Endothelial cell (in vitro differentiated cells): ENCODE results near the gene RXYLT1. TPM values are rescaled to one million over a fixed set of nuclear protein-coding genes. Genes with fewer than 3 reads are reported as not detected.

ENCODE experiments used
- DNase-seq: peaks from one replicate; pipeline ENCODE4 v3.0.0; 2021; ENCODE audit warnings: low spot score
- H3K27ac Mint-ChIP-seq: one replicate; pipeline ENCODE4 v1.8.0; 2021; ENCODE audit warnings: mixed read lengths, inconsistent platforms; ENCODE audit not compliant: unreplicated experiment
- H3K27me3 Mint-ChIP-seq: one replicate; pipeline ENCODE4 v1.8.0; 2021; ENCODE audit warnings: mild to moderate bottlenecking, moderate library complexity, mixed read lengths, inconsistent platforms; ENCODE audit not compliant: unreplicated experiment
- H3K36me3 Mint-ChIP-seq: one replicate; pipeline ENCODE4 v1.8.0; 2021; ENCODE audit warnings: mild to moderate bottlenecking, low read depth, mixed read lengths, inconsistent platforms; ENCODE audit not compliant: unreplicated experiment
- H3K4me1 Mint-ChIP-seq: one replicate; pipeline ENCODE4 v1.8.0; 2021; ENCODE audit warnings: mild to moderate bottlenecking, mixed read lengths, inconsistent platforms; ENCODE audit not compliant: unreplicated experiment
- H3K4me3 Mint-ChIP-seq: one replicate; pipeline ENCODE4 v1.8.0; 2021; ENCODE audit warnings: mild to moderate bottlenecking, mixed read lengths, inconsistent platforms; ENCODE audit not compliant: unreplicated experiment
- H3K9me3 Mint-ChIP-seq: one replicate; pipeline ENCODE4 v1.8.0; 2021; ENCODE audit warnings: mixed read lengths, inconsistent platforms; ENCODE audit not compliant: unreplicated experiment
- CTCF ChIP-seq: fragments of 200-600 bp; sonication (generic); IDR thresholded peaks from one replicate; pipeline ENCODE4 v1.5.0; 2021; ENCODE audit warnings: antibody characterized with exemption; ENCODE audit not compliant: unreplicated experiment
- total RNA-seq: library from RNA; stranded (reverse); fragmentation: NEBNext Ultra II Directional; extraction: Animal tissue kit (Norgen Biotek cat#: 25700); gene quantifications from one replicate; pipeline ENCODE4 v1.2.1, GENCODE V29; 2021; ENCODE audit not compliant: unreplicated experiment

RXYLT1 gene
- total RNA-seq, 1 donor from 2014 or later = 14.2 TPM

GRCh38 chr12:63747553-63747952 lies 32.2 kb upstream of the RXYLT1 start:
- TF ChIP-seq CTCF = no peak
- H3K4me1 Mint-ChIP-seq = peaks cover 5% of the 10 kb centered on the region
- no peak for DNase-seq
- H3K27me3 Mint-ChIP-seq = peaks cover 1% of the 10 kb centered on the region
- no peaks in the 10 kb centered on the region for H3K36me3 Mint-ChIP-seq
- H3K9me3 Mint-ChIP-seq = no peaks in the 10 kb centered on the region
- no peak overlapping the region for H3K27ac Mint-ChIP-seq
- H3K4me3 Mint-ChIP-seq = no peak overlapping the region

GRCh38 chr12:63752283-63752682 lies 27.4 kb upstream of the RXYLT1 start:
- DNase-seq = peak; percentile 25
- peaks cover 1% of the 10 kb centered on the region for H3K27me3 Mint-ChIP-seq
- H3K36me3 Mint-ChIP-seq = no peaks in the 10 kb centered on the region
- H3K4me3 Mint-ChIP-seq = no peak overlapping the region
- peaks cover 9% of the 10 kb centered on the region for H3K4me1 Mint-ChIP-seq
- H3K9me3 Mint-ChIP-seq = no peaks in the 10 kb centered on the region
- peak overlapping the region; percentile 65 for H3K27ac Mint-ChIP-seq
- no peak for TF ChIP-seq CTCF

- no peaks in the 10 kb centered on the region for H3K9me3 Mint-ChIP-seq
- no peak for DNase-seq
- no peak overlapping the region for H3K4me3 Mint-ChIP-seq
- no peak for TF ChIP-seq CTCF
- no peaks in the 10 kb centered on the region for H3K36me3 Mint-ChIP-seq
- H3K27me3 Mint-ChIP-seq = peaks cover 1% of the 10 kb centered on the region
- peak overlapping the region; percentile 14 for H3K27ac Mint-ChIP-seq
- peaks cover 9% of the 10 kb centered on the region for H3K4me1 Mint-ChIP-seq
Measured at GRCh38 chr12:63752841-63753240, 26.9 kb upstream of the RXYLT1 start.

- no peak overlapping the region for H3K4me3 Mint-ChIP-seq
- TF ChIP-seq CTCF = no peak
- DNase-seq = no peak
- H3K27me3 Mint-ChIP-seq = peaks cover 1% of the 10 kb centered on the region
- peaks cover 9% of the 10 kb centered on the region for H3K4me1 Mint-ChIP-seq
- H3K27ac Mint-ChIP-seq = no peak overlapping the region
- H3K9me3 Mint-ChIP-seq = no peaks in the 10 kb centered on the region
- no peaks in the 10 kb centered on the region for H3K36me3 Mint-ChIP-seq
Measured at GRCh38 chr12:63753743-63754142, 26.0 kb upstream of the RXYLT1 start.

- no peak for TF ChIP-seq CTCF
- Mint-ChIP-seq H3K9me3 (no peaks in the 10 kb centered on the region), H3K27me3 (no peaks in the 10 kb centered on the region), H3K4me1 (no peaks in the 10 kb centered on the region), H3K4me3 (no peak overlapping the region), H3K27ac (no peak overlapping the region), H3K36me3 (no peaks in the 10 kb centered on the region)
- no peak for DNase-seq
Measured at GRCh38 chr12:63764481-63764880, 15.2 kb upstream of the RXYLT1 start.
